Naive thymus-derived CD4-positive, alpha-beta T cell (primary cell): ENCODE results near the gene CEP250. TPM values are rescaled to one million over a fixed set of nuclear protein-coding genes. Genes with fewer than 3 reads are reported as not detected.

ENCODE experiments used
- ATAC-seq: fragments of 150-1000 bp; cut with Tn5 transposase; 2 replicates; pipeline ENCODE4 v1.10.0; 2021; ENCODE audit warnings: mild to moderate bottlenecking, moderate library complexity
- CTCF ChIA-PET: fragments of 350-600 bp; sonication (Branson Sonifier 250); formaldehyde crosslinking; loops from one replicate; lab custom pipeline; 2021; ENCODE audit warnings: antibody characterized with exemption; lab: Charles Lee
- POLR2A ChIA-PET: fragments of 350-600 bp; sonication (Branson Sonifier 250); formaldehyde crosslinking; loops from one replicate; lab custom pipeline; 2021; ENCODE audit warnings: antibody characterized with exemption, inconsistent platforms; lab: Charles Lee
- DNase-seq, 9 donors: peaks; one replicate each; pipeline versions ENCODE4 v3.0.0 to v3.0.0-alpha.2; 2020 to 2022; ENCODE audit warnings: mixed read lengths in 1 of 9
- H3K27ac ChIP-seq: one replicate; pipeline ENCODE4 v1.7.0; 2013; ENCODE audit warnings: mild to moderate bottlenecking, low read depth, low read length, moderate library complexity
- H3K27me3 ChIP-seq, 2 donors: one replicate each; pipeline ENCODE4 v1.7.0; 2013; ENCODE audit warnings: low read length in 2 of 2, mild to moderate bottlenecking in 2 of 2, moderate library complexity in 2 of 2; ENCODE audit not compliant: control insufficient read depth in 2 of 2, insufficient read depth in 2 of 2
- H3K36me3 ChIP-seq, 3 experiments: 1 replicate in 2 of 3; 2 replicates in 1 of 3; pipeline ENCODE4 v1.7.0; 2013; ENCODE audit warnings: low read length in 3 of 3, mild to moderate bottlenecking in 3 of 3, moderate library complexity in 1 of 3; ENCODE audit not compliant: insufficient read depth in 3 of 3, control insufficient read depth in 2 of 3
- H3K4me1 ChIP-seq, 2 donors: one replicate each; pipeline ENCODE4 v1.7.0; 2013; ENCODE audit warnings: low read length in 2 of 2, mild to moderate bottlenecking in 2 of 2, moderate library complexity in 1 of 2; ENCODE audit not compliant: control insufficient read depth in 2 of 2, insufficient read depth in 2 of 2
- H3K4me3 ChIP-seq: 2 replicates; pipeline ENCODE4 v1.7.0; 2013; ENCODE audit warnings: mild to moderate bottlenecking, low read length
- H3K9me3 ChIP-seq, 3 experiments: 1 replicate in 2 of 3; 2 replicates in 1 of 3; pipeline ENCODE4 v1.7.0; 2013; ENCODE audit warnings: low read length in 3 of 3; ENCODE audit not compliant: control insufficient read depth in 2 of 3
- H3K27ac Mint-ChIP-seq, 9 donors: one replicate each; pipeline ENCODE4 v1.8.0; 2020 to 2022; ENCODE audit warnings: mixed read lengths in 9 of 9, mild to moderate bottlenecking in 8 of 9, moderate library complexity in 5 of 9, inconsistent platforms in 2 of 9
- H3K27me3 Mint-ChIP-seq, 5 donors: one replicate each; pipeline ENCODE4 v1.8.0; 2021 to 2022; ENCODE audit warnings: mixed read lengths in 5 of 5, mild to moderate bottlenecking in 1 of 5
- H3K36me3 Mint-ChIP-seq, 5 donors: one replicate each; pipeline ENCODE4 v1.8.0; 2020 to 2022; ENCODE audit warnings: mixed read lengths in 5 of 5, mild to moderate bottlenecking in 3 of 5, inconsistent platforms in 1 of 5
- H3K4me1 Mint-ChIP-seq, 7 donors: one replicate each; pipeline ENCODE4 v1.8.0; 2020 to 2022; ENCODE audit warnings: mixed read lengths in 7 of 7, mild to moderate bottlenecking in 3 of 7, inconsistent platforms in 1 of 7
- H3K4me3 Mint-ChIP-seq, 10 donors: one replicate each; pipeline ENCODE4 v1.8.0; 2020 to 2022; ENCODE audit warnings: mild to moderate bottlenecking in 10 of 10, mixed read lengths in 10 of 10, moderate library complexity in 6 of 10, inconsistent platforms in 2 of 10
- H3K9me3 Mint-ChIP-seq, 11 donors: one replicate each; pipeline ENCODE4 v1.8.0; 2020 to 2022; ENCODE audit warnings: mixed read lengths in 11 of 11, mild to moderate bottlenecking in 4 of 11, inconsistent platforms in 1 of 11, moderate library complexity in 1 of 11
- intact Hi-C, 2 donors: fragments of 100-400 bp; cut with micrococcal nuclease; formaldehyde crosslinking; loops; one replicate each; pipeline ENCODE4 v1.15.1; 2023
- polyA plus RNA-seq, 2 donors: library from polyadenylated mRNA; unstranded; fragments of 300-500 nt; fragmentation: Illumina TruSeq; gene quantifications; one replicate each; pipeline ENCODE4 v1.2.3, GENCODE V29; 2021
- total RNA-seq, 6 experiments: library from RNA in 5 of 6; stranded (reverse) in 5 of 6; gene quantifications; 1 replicate in 5 of 6; 2 replicates in 1 of 6; pipeline ENCODE4 v1.2.3 and lab custom pipeline; 2021 to 2026

CEP250 gene
- total and polyA plus RNA-seq, 7 experiments from 2014 or later, result 7.7 to 75.0 (median 50.2) TPM

DNA sequence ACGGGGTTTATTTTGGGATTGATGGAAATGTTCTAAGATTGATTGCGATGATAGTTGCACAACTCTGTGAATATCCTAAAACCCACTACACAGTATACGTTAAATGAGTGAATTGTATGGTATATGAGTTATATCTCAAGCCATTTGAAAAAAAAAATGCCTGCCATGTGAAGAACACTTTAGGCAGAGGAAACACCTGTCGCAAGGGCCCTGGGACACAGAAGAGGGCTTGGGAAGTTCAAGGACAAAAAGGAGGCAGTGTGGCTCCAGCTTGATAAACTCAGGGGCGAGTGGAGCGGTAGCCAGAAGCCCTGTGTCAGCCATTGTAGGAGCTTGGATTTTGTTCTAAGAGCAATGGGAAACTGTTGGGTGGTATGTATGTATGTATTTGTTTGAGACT, 37.0 kb downstream of the CEP250 start:
- Mint-ChIP-seq H3K9me3 (no peaks in the 10 kb centered on the region), H3K36me3 (peaks cover 24 to 52% (median 29%) of the 10 kb centered on the region in 5 donors), H3K27ac (peak overlapping the region; percentile 98 to 100 (median 99)), H3K27me3 (no peaks in the 10 kb centered on the region), H3K4me1 (peaks cover 45 to 82% (median 67%) of the 10 kb centered on the region in 7 donors), H3K4me3 (peak overlapping the region; percentile 99 to 100 (median 99))
- H3K27ac ChIP-seq, result peak overlapping the region; percentile 84
- peaks cover 23 to 27% of the 10 kb centered on the region in 2 donors for H3K4me1 ChIP-seq
- DNase-seq, result no peak
- H3K4me3 ChIP-seq, result peak overlapping the region; percentile 92
- no peak for ATAC-seq
- H3K27me3 ChIP-seq, result no peaks in the 10 kb centered on the region
- ChIA-PET CTCF (interaction anchor here (0.6 to 1.0 kb wide), 2 partner anchors 13 to 490 kb away, joined by 3 to 5 read pairs; no protein-coding TSS in a partner anchor), POLR2A (interaction anchor here (2.4 to 3.6 kb wide), 2 partner anchors 25 to 37 kb away, joined by 7 to 32 read pairs; partner anchors contain the start of gene CEP250)
- no peaks in the 10 kb centered on the region for H3K9me3 ChIP-seq
- H3K36me3 ChIP-seq, result peaks cover 15 to 49% (median 23%) of the 10 kb centered on the region in 3 experiments
- intact Hi-C loops, result loop anchor here in 1 of 2 donors (5.0 kb wide), 1 partner anchor 50 kb away; the partner anchor contains the start of gene ERGIC3

GRCh38 chr20:35496481-35496880, 41.1 kb downstream of the CEP250 start:
- POLR2A ChIA-PET, result interaction anchor here (1.0 to 1.7 kb wide), 3 partner anchors 13 to 245 kb away, joined by 3 read pairs; partner anchors contain the start of gene RBM39
- peaks cover 27 to 73% (median 39%) of the 10 kb centered on the region in 5 donors for H3K36me3 Mint-ChIP-seq
- intact Hi-C loops, result no loop called here
- H3K9me3 Mint-ChIP-seq, result no peaks in the 10 kb centered on the region
- Histone ChIP-seq H3K27me3 (no peaks in the 10 kb centered on the region), H3K4me3 (no peak overlapping the region), H3K36me3 (peaks cover 28 to 84% (median 48%) of the 10 kb centered on the region in 3 experiments), H3K27ac (no peak overlapping the region), H3K4me1 (peaks cover 14 to 15% of the 10 kb centered on the region in 2 donors), H3K9me3 (no peaks in the 10 kb centered on the region)
- H3K4me1 Mint-ChIP-seq, result peaks cover 17 to 47% (median 35%) of the 10 kb centered on the region in 7 donors
- CTCF ChIA-PET, result no interaction called here
- no peak overlapping the region for H3K27ac Mint-ChIP-seq
- no peaks in the 10 kb centered on the region for H3K27me3 Mint-ChIP-seq
- H3K4me3 Mint-ChIP-seq, result no peak overlapping the region
- DNase-seq (no peak), ATAC-seq (no peak)

DNA sequence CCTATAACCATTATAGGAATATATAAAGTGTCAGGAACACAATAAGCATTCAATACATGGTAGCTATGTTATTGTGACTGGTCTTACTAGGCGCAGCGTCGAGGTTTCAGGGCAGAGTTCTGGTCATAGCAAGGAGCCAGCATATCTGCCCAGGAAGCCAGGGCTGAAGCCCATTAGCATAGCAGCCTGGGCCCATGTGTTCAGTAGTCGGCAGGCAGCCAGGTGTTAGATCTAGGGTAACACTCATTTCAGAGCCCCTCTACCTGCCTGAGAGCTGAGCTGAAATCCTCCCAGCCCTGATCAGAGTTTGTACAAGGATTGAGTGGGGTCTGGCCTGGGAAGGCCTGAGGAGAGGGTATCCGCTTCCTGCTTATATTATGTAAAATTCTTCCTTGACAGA, 41.9 kb downstream of the CEP250 start:
- Mint-ChIP-seq H3K36me3 (peaks cover 34 to 78% (median 42%) of the 10 kb centered on the region in 5 donors), H3K27me3 (no peaks in the 10 kb centered on the region), H3K4me3 (no peak overlapping the region), H3K4me1 (peaks cover 11 to 42% (median 30%) of the 10 kb centered on the region in 7 donors), H3K27ac (no peak overlapping the region), H3K9me3 (no peaks in the 10 kb centered on the region)
- DNase-seq, result no peak
- CTCF ChIA-PET, result interaction anchor here (1.0 kb wide), 1 partner anchor 11 kb away, joined by 3 read pairs; no protein-coding TSS in a partner anchor
- Histone ChIP-seq H3K9me3 (no peaks in the 10 kb centered on the region), H3K4me1 (peaks cover 5 to 9% of the 10 kb centered on the region in 2 donors), H3K36me3 (peaks cover 28 to 93% (median 56%) of the 10 kb centered on the region in 3 experiments), H3K27ac (no peak overlapping the region), H3K4me3 (no peak overlapping the region), H3K27me3 (no peaks in the 10 kb centered on the region)
- POLR2A ChIA-PET, result interaction anchor here (1.7 kb wide), 1 partner anchor 14 kb away, joined by 3 read pairs; no protein-coding TSS in a partner anchor
- intact Hi-C loops, result no loop called here
- ATAC-seq, result no peak

GRCh38 chr20:35497780-35498189, 42.4 kb downstream of the CEP250 start:
- Mint-ChIP-seq H3K36me3 (peaks cover 39 to 80% (median 46%) of the 10 kb centered on the region in 5 donors), H3K9me3 (no peaks in the 10 kb centered on the region), H3K27me3 (no peaks in the 10 kb centered on the region), H3K4me3 (no peak overlapping the region), H3K4me1 (peaks cover 12 to 42% (median 31%) of the 10 kb centered on the region in 7 donors), H3K27ac (no peak overlapping the region)
- H3K4me1 ChIP-seq, result peaks cover under 1 to 4% of the 10 kb centered on the region in 2 donors
- POLR2A ChIA-PET, result no interaction called here
- DNase-seq, result no peak
- peaks cover 28 to 97% (median 61%) of the 10 kb centered on the region in 3 experiments for H3K36me3 ChIP-seq
- H3K27ac ChIP-seq, result no peak overlapping the region
- H3K4me3 ChIP-seq, result no peak overlapping the region
- CTCF ChIA-PET, result interaction anchor here (0.5 to 1.0 kb wide), 2 partner anchors 10 to 50 kb away, joined by 3 to 4 read pairs; no protein-coding TSS in a partner anchor
- no peaks in the 10 kb centered on the region for H3K27me3 ChIP-seq
- intact Hi-C loops, result no loop called here
- H3K9me3 ChIP-seq, result no peaks in the 10 kb centered on the region
- ATAC-seq, result no peak

DNA sequence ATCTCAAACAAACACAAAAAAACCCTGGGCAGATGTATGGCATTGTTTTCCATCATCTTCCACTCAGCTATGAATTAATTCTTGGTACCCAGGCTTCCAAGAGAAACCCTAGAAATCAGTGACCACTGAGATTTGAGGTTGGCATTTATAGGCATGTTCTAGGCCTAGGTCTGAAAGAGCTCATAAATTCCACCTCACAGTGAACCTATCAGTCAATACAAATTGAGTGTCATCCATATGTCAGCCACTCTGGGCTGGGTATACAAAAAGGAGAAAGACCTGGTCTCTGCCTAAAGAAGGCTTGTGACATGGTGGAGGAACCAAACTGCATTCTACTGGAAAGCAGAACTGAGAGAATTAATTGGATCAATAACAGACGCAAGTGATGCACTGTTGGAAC, 43.9 kb downstream of the CEP250 start:
- Histone ChIP-seq H3K9me3 (no peaks in the 10 kb centered on the region), H3K36me3 (peaks cover 24 to 99% (median 62%) of the 10 kb centered on the region in 3 experiments), H3K4me1 (no peaks in the 10 kb centered on the region), H3K4me3 (no peak overlapping the region), H3K27me3 (no peaks in the 10 kb centered on the region), H3K27ac (no peak overlapping the region)
- Mint-ChIP-seq H3K27ac (peak overlapping the region in 5 of 9 donors; percentile 13 to 73 (median 39)), H3K4me1 (peaks cover 9 to 46% (median 28%) of the 10 kb centered on the region in 7 donors), H3K9me3 (no peaks in the 10 kb centered on the region), H3K4me3 (no peak overlapping the region), H3K27me3 (no peaks in the 10 kb centered on the region), H3K36me3 (peaks cover 40 to 79% (median 50%) of the 10 kb centered on the region in 5 donors)
- intact Hi-C loops, result no loop called here
- ATAC-seq (no peak), DNase-seq (no peak)
- POLR2A ChIA-PET, result interaction anchor here (0.7 kb wide), 1 partner anchor 8 kb away, joined by 3 read pairs; no protein-coding TSS in a partner anchor
- CTCF ChIA-PET, result interaction anchor here (1.2 kb wide), 1 partner anchor 8 kb away, joined by 3 read pairs; no protein-coding TSS in a partner anchor

GRCh38 chr20:35502352-35502751, 47.0 kb downstream of the CEP250 start:
- intact Hi-C loops, result no loop called here
- POLR2A ChIA-PET, result interaction anchor here (1.0 kb wide), 1 partner anchor 12 kb away, joined by 4 read pairs; no protein-coding TSS in a partner anchor
- Histone ChIP-seq H3K4me3 (no peak overlapping the region), H3K27ac (no peak overlapping the region), H3K36me3 (peaks cover 22 to 99% (median 48%) of the 10 kb centered on the region in 3 experiments), H3K9me3 (no peaks in the 10 kb centered on the region), H3K4me1 (peaks cover 0 to 7% of the 10 kb centered on the region in 2 donors), H3K27me3 (no peaks in the 10 kb centered on the region)
- DNase-seq, result no peak
- Mint-ChIP-seq H3K36me3 (peaks cover 34 to 70% (median 43%) of the 10 kb centered on the region in 5 donors), H3K27ac (peak overlapping the region in 7 of 9 donors; percentile 53 to 85 (median 66)), H3K4me1 (peaks cover 20 to 57% (median 36%) of the 10 kb centered on the region in 7 donors), H3K27me3 (no peaks in the 10 kb centered on the region), H3K4me3 (no peak overlapping the region), H3K9me3 (no peaks in the 10 kb centered on the region)
- CTCF ChIA-PET, result no interaction called here
- ATAC-seq, result peak; percentile 48
